Endothelial cell (in vitro differentiated cells): ENCODE data around the gene B4GALNT1. TPM values are rescaled to one million over a fixed set of nuclear protein-coding genes. Genes with fewer than 3 reads are reported as not detected.

Experiments
- DNase-seq: peaks from one replicate; pipeline ENCODE4 v3.0.0; 2021; ENCODE audit warnings: low spot score
- H3K27ac Mint-ChIP-seq: one replicate; pipeline ENCODE4 v1.8.0; 2021; ENCODE audit warnings: mixed read lengths, inconsistent platforms; ENCODE audit not compliant: unreplicated experiment
- H3K27me3 Mint-ChIP-seq: one replicate; pipeline ENCODE4 v1.8.0; 2021; ENCODE audit warnings: mild to moderate bottlenecking, moderate library complexity, mixed read lengths, inconsistent platforms; ENCODE audit not compliant: unreplicated experiment
- H3K36me3 Mint-ChIP-seq: one replicate; pipeline ENCODE4 v1.8.0; 2021; ENCODE audit warnings: mild to moderate bottlenecking, low read depth, mixed read lengths, inconsistent platforms; ENCODE audit not compliant: unreplicated experiment
- H3K4me1 Mint-ChIP-seq: one replicate; pipeline ENCODE4 v1.8.0; 2021; ENCODE audit warnings: mild to moderate bottlenecking, mixed read lengths, inconsistent platforms; ENCODE audit not compliant: unreplicated experiment
- H3K4me3 Mint-ChIP-seq: one replicate; pipeline ENCODE4 v1.8.0; 2021; ENCODE audit warnings: mild to moderate bottlenecking, mixed read lengths, inconsistent platforms; ENCODE audit not compliant: unreplicated experiment
- H3K9me3 Mint-ChIP-seq: one replicate; pipeline ENCODE4 v1.8.0; 2021; ENCODE audit warnings: mixed read lengths, inconsistent platforms; ENCODE audit not compliant: unreplicated experiment
- CTCF ChIP-seq: fragments of 200-600 bp; sonication (generic); IDR thresholded peaks from one replicate; pipeline ENCODE4 v1.5.0; 2021; ENCODE audit warnings: antibody characterized with exemption; ENCODE audit not compliant: unreplicated experiment
- total RNA-seq: library from RNA; stranded (reverse); fragmentation: NEBNext Ultra II Directional; extraction: Animal tissue kit (Norgen Biotek cat#: 25700); gene quantifications from one replicate; pipeline ENCODE4 v1.2.1, GENCODE V29; 2021; ENCODE audit not compliant: unreplicated experiment

Gene B4GALNT1
- total RNA-seq, 1 donor from 2014 or later, result 1.3 TPM

GRCh38 chr12:57624441-57625220, 8.4 kb downstream of the B4GALNT1 start:
- DNase-seq, result no peak
- no peak overlapping the region for H3K4me3 Mint-ChIP-seq
- H3K27ac Mint-ChIP-seq, result no peak overlapping the region
- TF ChIP-seq CTCF, result no peak
- peaks cover 16% of the 10 kb centered on the region for H3K36me3 Mint-ChIP-seq
- peaks cover 57% of the 10 kb centered on the region for H3K27me3 Mint-ChIP-seq
- no peaks in the 10 kb centered on the region for H3K9me3 Mint-ChIP-seq
- peaks cover 27% of the 10 kb centered on the region for H3K4me1 Mint-ChIP-seq

- H3K4me3 Mint-ChIP-seq, result no peak overlapping the region
- DNase-seq, result no peak
- H3K4me1 Mint-ChIP-seq, result peaks cover 31% of the 10 kb centered on the region
- no peak overlapping the region for H3K27ac Mint-ChIP-seq
- H3K9me3 Mint-ChIP-seq, result no peaks in the 10 kb centered on the region
- H3K36me3 Mint-ChIP-seq, result peaks cover 16% of the 10 kb centered on the region
- no peak for TF ChIP-seq CTCF
- peaks cover 58% of the 10 kb centered on the region for H3K27me3 Mint-ChIP-seq
These were observed 9.1 kb downstream of the B4GALNT1 start for GRCh38 chr12:57623811-57624390.

- peaks cover 16% of the 10 kb centered on the region for H3K36me3 Mint-ChIP-seq
- H3K4me3 Mint-ChIP-seq, result no peak overlapping the region
- no peak for DNase-seq
- H3K27ac Mint-ChIP-seq, result no peak overlapping the region
- peaks cover 60% of the 10 kb centered on the region for H3K27me3 Mint-ChIP-seq
- H3K4me1 Mint-ChIP-seq, result peaks cover 33% of the 10 kb centered on the region
- no peaks in the 10 kb centered on the region for H3K9me3 Mint-ChIP-seq
- TF ChIP-seq CTCF, result no peak
These were observed 9.6 kb downstream of the B4GALNT1 start for GRCh38 chr12:57623385-57623784.

GRCh38 chr12:57622293-57623245, 10.4 kb downstream of the B4GALNT1 start:
- Mint-ChIP-seq H3K9me3 (no peaks in the 10 kb centered on the region), H3K4me1 (peaks cover 38% of the 10 kb centered on the region), H3K4me3 (peak overlapping the region; percentile 81), H3K36me3 (peaks cover 21% of the 10 kb centered on the region), H3K27me3 (peaks cover 62% of the 10 kb centered on the region), H3K27ac (no peak overlapping the region)
- TF ChIP-seq CTCF, result no peak
- DNase-seq, result no peak
